Hematopoietic multipotent progenitor cell treated with erythropoietin and hydrocortisone succinate and interleukin-3 and kit ligand, for 17 days (in vitro differentiated cells): ENCODE results near the gene KNSTRN.

Source experiments
- DNase-seq: peaks from one replicate; pipeline ENCODE4 v3.0.0-alpha.2; 2015; ENCODE audit warnings: low spot score

Gene KNSTRN, protein sequence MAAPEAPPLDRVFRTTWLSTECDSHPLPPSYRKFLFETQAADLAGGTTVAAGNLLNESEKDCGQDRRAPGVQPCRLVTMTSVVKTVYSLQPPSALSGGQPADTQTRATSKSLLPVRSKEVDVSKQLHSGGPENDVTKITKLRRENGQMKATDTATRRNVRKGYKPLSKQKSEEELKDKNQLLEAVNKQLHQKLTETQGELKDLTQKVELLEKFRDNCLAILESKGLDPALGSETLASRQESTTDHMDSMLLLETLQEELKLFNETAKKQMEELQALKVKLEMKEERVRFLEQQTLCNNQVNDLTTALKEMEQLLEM

DNA sequence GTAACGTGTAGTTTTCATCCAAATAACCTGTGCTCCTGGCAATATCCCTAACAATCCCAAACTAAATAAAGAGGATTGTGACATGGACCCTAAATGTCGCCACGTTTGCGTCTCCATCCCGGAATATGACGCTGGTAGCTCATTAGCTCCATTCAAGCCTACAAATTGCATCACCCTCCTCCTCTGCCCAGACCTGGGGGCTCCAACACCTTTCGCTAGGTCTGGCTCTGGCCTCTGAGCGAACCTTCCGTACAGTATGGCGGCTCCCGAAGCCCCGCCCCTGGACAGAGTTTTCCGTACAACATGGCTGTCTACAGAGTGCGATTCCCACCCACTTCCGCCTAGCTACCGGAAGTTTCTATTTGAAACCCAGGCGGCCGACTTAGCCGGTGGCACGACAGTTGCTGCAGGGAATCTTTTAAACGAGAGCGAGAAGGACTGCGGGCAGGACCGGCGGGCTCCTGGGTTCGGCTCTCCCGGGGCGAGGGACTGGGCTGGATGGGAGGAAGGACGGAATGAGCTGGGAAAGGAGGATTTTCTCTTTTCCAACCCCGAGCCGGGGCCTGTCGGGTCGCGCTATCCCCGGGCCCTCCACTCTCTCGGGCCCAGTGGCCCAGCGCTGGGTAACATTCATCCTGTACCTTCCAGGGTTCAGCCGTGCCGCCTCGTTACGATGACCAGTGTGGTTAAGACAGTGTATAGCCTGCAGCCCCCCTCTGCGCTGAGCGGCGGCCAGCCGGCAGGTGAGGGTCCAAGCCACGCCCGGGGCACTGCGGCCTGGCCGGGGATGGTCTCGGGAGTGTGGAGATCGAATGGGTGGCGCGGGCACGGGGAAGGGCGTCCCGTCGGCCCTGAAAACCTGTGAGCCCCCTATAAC lies at the start of gene KNSTRN:
TSS of gene KNSTRN (plus strand) at position 142 of the 877 bp plus-strand sequence. CDS start at position 257, 115 bp downstream.
- DNase-seq: peak; percentile 94

DNA sequence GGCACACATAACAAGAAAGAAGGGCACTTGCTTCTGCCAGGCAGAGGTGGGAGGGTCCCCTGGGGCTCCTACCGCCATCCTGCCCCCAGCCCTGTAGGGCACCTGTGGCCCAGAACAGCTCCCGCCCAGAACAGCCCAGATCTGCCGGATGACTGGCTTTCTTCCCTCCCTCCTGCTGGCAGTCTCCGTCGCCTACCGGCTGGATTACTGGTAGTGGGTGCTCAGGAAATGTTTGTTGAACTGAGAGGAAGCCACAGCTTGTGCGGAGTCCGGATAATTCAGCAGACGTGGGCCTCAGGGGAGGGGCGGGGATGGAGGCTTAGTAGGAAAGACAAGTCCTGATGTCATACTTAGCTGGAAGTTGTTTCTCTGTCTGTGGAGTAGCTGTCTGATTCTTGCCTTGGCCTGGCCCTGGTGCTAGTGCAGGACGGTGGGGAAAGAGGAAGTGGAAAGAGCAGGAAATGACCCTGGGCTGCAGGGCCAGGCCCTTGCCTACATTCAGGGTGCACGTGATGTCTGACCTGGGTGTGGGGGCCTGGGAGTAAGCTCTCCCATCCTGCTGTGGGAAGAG lies 48.5 kb upstream of the KNSTRN start:
- DNase-seq: no peak

DNA sequence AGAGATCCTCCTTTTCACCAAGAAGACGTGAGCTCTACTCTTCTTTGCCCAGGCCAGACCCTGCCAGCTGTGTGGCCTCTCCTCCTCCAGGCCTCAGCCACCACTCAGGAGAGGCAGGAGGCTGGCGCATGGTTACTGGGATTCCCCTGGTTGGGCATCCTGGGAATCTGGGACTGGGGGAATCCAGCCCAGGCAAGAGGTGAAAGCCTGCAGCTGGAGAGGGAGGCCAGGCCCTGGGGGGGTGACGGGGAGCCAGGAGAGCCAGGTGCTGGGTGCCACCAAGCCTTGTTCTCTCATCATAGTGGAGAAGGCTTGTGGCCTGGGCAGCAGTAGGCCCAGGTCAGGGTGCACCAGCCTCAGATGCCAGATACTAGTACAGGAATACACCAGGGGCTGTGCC lies 48.0 kb upstream of the KNSTRN start:
- no peak for DNase-seq

DNA sequence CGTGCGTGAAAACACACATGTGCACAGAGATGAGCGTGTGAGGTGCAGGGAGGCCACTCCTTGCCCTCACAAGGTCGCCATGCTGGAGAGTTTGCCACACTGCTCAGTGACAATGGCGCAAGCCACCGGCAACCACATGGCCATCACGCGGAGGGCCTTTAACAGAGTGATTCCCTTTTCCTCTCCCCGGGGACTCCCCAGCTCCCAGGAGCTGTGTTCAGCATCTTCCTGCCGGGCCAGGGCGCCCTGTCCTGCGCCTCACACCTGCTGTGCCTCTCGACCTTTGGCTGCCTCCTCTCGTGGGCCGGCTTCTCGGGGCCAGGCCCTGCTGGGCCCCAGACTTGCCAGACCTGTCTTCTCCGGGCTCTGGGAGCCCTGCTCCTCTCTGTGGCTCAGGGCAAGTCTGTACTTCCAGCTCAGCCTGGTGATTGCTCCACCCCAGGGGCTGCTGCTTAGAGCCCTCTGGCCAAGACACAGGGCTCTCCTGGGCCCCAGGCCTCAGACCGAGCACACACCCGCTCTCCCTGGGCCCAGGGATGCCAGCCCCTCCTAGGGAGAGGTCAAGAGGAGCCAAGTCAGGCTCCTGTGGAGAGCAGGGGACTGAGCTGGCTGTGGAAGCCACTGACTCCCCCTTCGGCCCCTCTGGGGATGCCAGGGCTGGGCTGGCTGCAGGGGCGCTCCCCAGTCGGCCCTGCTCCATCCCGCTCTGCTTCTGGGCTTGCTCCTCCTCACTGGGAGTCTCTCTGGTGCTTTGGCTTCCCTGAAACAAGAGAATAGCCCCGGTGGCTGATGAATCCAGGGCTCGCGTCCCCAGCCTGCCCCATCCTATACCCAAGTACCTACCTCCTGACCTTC lies 47.4 kb upstream of the KNSTRN start:
- DNase-seq: no peak

DNA sequence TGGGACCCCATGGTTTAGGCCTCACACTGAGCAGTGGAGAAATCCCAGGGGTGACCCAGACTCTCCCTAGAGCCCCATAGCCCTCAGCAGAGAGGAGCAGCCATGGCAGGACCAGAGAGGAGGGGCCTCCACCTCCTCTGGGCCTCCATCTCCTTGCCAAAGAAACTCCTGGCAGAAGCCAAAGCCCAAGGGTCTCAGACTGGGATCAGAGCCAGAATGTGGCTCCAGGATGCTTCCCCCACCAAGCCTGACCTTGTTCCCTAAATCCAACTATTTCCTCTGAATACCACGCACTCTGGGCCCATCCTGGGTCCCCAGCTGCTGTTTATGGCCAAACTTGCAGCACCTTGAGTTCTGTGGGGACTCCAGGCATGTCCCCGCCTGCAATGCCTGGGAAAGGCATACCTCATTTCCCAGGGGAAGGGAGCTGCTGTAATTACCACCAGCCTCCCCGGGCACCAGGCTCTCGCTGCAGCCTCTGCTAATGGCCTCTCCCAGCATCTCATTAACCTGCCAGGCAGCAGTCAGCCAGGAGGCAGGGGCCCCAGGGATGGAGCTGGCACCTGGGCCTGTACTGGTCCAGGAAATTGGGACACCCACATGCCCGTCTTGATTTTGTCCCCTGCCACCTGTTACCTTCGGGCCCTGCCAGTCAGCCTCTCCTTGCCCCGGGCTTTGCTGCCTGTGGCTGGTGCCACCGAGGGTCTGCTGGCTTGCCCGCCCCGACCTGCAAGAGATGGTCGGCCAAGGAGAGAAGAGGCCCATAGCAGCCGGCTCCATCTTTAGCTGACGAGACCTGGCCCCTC lies 46.4 kb upstream of the KNSTRN start:
- no peak for DNase-seq

DNA sequence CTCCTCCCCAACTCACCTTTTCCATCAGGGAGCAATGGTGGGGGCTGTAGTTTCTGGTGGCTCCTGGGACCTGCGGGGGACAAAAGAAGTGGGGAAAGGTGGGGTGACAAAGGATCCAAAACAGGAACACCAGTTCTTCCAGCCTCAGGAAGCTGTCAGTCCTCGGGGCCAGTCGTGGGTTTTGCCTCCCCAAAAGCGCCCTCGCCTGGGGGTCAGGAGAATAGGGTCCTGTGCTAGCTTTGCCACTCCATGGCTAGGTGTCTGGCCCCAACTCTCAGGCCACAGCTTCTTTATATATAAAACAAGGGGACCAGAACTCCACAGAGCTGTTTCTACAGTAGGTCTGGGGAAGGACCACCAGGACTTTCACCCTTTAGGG lies 45.8 kb upstream of the KNSTRN start:
- DNase-seq: no peak

DNA sequence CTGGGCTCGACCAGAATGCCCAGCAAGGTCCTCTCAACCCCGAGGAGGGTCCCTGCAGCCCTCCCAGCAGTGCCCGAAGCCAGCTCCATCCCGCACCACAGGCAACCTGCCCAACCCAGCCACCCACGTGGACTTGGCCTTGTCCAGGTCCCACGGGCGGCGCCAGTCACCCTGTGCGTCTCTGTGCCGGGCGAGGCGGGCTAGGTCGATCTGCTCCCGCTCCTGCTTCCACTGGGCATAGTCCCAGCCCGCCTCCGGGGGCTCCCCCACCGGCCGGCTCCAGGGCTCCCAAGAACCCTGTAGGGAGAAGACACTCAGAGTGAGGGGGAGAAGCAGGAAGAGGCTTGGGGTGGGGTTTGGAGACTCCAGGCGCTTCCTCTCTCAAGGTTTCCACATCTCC lies 44.9 kb upstream of the KNSTRN start:
- no peak for DNase-seq

DNA sequence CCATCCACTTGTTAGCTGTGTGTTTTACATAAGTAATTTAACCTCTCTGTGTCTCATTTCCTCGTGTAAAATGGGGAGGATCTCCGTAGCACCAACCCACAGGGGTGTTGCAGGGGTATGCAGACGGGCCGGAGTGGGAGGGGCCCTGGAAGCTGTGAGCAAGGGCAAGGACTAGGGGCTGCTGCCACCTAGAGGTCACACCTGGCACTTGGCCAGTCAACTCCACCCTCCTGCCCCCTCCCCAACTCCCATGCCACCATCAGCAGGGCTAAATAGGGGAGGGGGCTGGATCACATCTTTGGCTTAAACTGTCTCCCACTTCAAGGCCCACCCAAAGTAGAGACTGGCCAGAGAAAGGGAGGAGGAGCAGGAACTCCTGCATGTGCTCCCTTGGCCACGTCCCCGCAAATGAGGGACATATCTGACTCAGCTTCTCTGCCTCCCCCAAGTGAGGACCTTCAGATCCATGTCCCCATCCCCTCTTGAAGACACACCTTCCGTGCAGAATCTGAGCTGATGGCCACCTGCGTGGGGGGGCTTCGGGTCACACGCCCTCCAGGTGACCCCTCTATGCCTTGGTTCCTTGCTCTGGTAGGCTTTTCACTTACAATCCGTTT lies 44.4 kb upstream of the KNSTRN start:
- peak; percentile 35 for DNase-seq

DNA sequence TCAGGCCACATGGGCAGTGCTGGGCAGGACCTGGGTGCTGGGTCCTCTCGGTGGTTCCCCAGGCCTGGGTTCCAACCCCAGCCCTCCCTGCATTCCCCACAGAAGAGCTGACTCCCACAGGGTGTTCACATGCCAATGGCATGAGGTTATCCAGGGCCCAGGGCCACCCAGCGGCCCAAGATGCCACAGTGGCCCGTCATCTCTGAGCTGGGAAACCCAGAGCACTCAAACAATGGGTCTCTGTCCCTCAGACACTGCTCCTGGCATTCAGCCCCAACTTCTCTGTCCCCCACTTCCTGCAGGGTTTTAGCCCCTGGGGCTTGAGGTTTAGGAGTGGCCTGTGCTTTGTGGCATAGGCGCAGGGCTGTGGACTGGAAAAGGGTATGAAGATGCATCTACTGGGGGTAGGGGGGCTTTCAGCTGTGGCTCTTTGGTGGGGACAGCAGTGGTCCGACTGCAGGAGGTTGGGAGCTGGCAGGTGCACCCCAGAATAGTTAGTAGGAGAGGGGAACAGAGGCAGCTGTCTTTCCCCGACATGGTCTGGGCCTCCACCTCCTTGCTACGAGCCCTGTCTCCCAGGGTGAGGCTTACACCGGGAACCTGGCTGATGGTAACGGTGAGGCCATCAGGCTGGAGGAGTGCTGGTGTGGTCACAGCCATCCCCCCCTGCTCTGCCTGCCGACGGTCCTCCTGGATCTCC lies 43.5 kb upstream of the KNSTRN start:
- no peak for DNase-seq

DNA sequence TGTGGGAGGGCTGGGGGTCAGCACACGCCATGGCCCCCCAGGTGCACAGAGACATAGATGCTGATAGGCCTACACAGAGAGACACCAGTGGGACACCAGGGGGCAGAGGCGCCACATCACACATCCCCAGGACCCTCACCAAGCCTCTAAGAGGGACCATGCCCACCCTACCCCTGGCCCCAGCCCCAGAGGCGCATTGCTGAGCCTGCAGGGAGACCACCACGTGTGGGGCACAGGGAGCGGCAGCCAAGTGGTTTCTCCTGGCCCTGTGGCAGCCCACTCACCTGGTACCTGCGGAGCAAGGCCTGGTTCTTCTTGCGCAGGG lies 42.9 kb upstream of the KNSTRN start:
- no peak for DNase-seq

DNA sequence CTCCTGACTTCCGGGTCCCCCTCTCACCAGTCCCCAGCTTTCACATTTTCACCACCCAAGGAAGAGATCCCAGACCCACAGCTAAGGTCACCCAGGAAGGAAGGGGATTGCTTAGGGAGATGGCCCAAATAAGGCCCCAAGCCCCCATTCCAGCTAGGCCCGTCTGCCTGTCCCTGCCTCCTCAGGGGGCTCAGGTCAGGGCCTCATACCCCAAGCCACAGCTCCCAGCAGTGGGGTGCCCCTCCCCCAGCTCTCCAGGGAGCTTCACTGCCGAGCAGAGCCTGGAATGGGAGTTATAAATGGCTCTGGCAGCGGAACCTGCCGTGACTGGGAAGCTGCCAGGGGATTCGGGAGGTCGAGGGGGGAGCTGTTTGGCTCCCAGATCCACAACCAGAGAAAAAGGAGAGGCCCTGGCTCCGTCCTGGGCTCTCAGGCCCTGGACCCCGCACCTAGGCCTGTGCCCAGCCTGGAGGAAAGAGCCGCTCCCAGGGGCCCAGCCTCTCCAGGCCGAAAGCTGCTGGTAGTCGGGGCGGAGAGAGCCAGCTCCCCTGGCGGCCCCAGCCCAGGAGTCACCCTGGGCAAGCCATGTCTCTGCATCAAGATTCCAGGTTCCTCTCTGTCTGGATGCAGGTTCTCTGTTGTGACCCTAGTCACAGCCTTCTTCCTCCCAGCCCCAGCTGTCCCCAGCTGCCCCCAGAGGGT lies 42.3 kb upstream of the KNSTRN start:
- DNase-seq: no peak

DNA sequence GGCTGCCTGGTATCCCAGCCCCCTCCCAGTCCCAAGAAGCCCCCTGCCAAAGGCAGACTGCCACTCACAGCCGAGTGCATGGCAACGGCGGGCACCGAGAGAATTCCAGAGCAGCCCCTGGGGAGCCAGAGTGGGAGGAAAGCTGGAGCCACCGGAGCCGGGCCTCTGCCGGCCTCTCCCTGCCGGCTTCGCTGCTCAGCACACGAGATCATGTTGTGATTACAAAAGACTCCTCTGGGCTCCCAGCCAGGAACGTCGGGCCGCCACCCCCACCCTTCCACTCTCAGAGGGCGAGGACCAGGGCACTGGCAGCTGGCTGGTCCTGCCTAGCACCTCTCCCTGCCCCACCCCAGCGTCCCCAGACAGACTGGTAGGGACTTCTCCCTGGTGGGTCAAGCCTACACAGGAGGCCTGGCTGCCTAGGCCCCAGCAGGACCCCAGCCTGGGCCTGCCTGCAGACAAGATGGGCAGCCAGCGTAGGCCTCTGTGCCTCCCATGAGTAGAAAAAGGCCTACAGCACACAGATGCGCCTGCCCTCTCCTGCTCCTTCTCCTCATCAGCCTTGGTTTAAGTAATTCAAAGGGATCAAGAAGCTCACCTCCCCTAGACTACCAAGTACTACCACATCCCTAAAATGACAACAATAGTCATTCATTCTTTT lies 41.7 kb upstream of the KNSTRN start, which contains the start of gene CCDC9B:
TSS of gene CCDC9B (minus strand) at position 200 of the 661 bp plus-strand sequence. CDS start at position 80, 120 bp downstream.
- peak; percentile 77 for DNase-seq

DNA sequence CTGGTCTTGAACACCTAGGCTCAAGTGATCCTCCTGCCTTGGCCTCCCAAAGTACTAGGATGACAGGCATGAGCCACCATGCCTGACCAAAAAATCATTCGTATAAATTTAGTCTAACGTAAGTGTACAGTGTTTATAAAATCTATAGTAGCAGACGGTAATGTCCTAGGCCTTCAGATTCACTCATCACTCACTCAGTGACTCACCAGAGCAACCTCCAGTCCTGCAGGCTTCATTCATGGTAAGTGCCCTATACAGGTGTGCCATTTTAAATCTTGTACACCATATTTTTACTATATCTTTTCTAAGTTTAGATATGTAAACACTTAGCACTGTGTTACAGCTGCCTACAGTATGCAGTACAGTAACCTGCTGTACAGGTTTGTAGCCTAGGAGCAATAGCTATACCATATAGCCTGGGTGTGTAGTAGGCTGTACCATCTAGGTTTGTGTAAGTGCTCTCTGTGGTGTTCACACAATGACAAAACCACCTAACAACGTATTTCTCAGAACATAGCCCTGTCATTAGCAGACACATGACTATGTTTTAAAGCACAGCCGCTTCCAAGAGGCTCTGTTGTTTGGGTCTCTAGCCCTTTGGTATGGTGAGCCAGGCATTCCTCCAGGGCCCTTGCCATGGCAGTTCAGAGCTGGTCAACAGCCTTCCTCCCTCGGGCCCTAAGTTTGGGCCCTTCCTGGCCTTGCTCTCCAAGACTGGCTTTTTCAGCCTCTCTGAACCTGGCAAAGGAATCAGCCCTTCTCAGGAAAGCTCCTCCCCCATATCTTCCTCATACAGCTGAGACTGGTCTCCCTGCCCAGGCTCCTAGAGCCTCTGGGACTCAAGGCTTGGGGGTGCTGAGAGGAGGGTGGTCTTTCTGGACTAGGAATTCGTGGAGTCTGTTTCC lies 39.9 kb upstream of the KNSTRN start:
- DNase-seq: no peak

DNA sequence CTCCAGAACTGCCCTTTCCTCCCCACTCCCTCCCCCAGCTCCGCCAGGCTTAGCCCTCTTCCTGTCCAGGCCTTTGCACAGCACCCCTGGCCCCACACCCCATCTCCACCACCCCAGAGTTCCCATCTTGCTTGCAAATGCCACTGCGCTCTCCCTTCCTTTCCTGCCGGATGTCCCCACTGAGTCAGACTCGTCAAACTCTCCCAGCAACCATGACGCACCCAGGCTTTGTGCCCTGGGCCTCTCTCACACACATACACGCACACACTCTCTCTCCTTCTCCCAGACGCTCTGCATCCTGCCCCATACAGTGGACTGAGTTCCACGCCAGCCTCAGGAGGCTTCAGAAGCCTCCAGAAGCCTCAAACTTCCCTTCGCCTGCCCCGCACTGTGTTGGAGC lies 39.0 kb upstream of the KNSTRN start:
- DNase-seq: no peak

DNA sequence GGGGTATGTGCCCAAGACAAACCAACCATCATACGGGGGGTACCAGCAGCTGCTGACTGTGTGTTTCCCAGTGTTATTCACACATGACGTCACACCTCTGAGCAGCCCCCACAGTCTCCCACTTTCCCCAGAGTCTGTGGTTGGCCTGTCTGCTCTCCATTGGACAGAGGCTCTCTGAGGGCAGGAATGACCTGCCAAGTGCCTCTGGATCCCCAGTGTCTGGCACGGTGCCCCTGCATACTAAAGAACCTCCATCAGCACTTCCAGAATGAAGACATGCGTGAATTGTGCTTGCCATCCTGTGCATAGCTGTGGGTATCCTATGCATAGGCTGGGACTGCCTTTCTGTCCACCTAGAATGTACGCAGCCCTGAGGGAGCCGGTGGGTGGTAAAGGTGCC lies 38.3 kb upstream of the KNSTRN start:
- no peak for DNase-seq

DNA sequence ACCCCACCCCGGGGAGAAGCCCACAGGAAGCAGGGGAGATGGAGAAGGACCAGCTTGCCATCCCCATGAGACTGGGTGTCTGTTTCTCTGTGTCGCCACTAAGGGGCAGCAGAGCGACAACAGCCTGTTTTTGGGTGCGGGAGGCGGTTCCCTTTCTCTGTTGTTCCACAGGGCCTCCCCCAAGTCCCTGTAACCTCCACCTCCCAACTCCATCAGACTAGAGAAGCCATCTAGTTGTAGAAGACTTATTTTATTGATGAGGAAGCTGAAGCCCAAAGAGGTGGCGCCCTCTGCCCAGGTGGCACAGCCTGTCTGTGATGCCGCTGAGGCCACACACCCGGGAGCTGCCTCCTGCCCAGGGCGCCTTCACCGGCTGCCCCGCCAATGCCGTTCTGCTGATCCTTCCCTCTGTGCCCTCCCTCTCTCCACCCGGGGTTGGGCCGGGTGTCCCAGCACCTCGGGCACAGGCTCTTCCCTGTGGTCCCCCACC lies 37.8 kb upstream of the KNSTRN start:
- DNase-seq: peak; percentile 65

DNA sequence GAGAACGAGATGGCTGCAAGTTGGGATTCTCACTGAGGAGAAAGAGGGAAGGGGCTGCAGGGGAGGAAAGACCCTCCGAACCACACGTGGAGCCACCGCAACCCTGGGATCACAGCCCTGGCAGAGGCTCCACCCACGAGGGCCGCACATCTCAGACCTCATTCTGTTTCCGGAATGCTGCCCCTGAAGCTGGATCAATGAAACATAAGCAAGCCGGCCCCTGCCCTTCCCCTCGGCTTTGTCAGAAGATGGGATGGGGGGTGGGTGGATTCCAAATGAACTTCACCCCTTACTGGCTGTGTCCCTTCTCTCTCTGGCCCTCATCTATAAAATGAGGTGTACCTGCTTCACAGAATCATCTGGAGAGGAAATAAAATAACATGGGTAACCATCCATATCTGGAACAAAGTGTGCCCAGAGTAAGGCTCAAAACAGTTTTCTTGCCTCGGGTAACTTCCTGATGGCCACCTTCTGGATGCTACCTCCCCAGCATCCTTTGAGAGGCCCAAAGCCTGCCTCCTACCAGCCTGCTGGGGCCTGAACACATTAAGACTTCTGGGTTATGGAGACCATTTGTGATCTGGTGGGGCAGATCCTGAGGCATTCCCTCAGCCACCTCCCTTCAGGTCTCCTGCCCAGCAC lies 37.2 kb upstream of the KNSTRN start:
- no peak for DNase-seq
